A673 (cell line): ENCODE measurements around the gene TMEM198. TPM values are rescaled to one million over a fixed set of nuclear protein-coding genes. Genes with fewer than 3 reads are reported as not detected.

Experiments used
- BruUV-seq: library from RNA; stranded (reverse); fragments of 400-500 nt; replicated peaks from 2 replicates; lab custom pipeline; 2021; lab: Mats Ljungman, UMichigan
- CTCF ChIA-PET: fragments of 300-600 bp; sonication (Branson Sonifier 250); formaldehyde crosslinking; loops from one replicate; lab custom pipeline; 2022; ENCODE audit warnings: antibody characterized with exemption; lab: Charles Lee
- POLR2A ChIA-PET: fragments of 300-600 bp; sonication (Branson Sonifier 250); formaldehyde crosslinking; loops from one replicate; lab custom pipeline; 2022; ENCODE audit warnings: antibody characterized with exemption; ENCODE audit not compliant: low non-redundant PET; lab: Charles Lee
- DNase-seq: peaks from one replicate; pipeline ENCODE4 v3.0.0-alpha.2; 2015; ENCODE audit warnings: low spot score
- H3K27ac ChIP-seq: fragments of 200-600 bp; sonication (generic); 2 replicates; pipeline ENCODE4 v1.5.1; 2016; ENCODE audit warnings: mixed run types, low read depth, mild to moderate bottlenecking, mixed read lengths, antibody characterized with exemption, low read length; ENCODE audit not compliant: poor library complexity, severe bottlenecking
- H3K27me3 ChIP-seq: fragments of 200-600 bp; sonication (generic); replicated peaks from 2 replicates; pipeline ENCODE4 v1.6.1; 2017; ENCODE audit warnings: mixed run types, low read depth, mild to moderate bottlenecking, mixed read lengths, antibody characterized with exemption, low read length; ENCODE audit not compliant: insufficient read depth, poor library complexity
- H3K36me3 ChIP-seq: fragments of 200-600 bp; sonication (generic); 2 replicates; pipeline ENCODE4 v1.6.1; 2016; ENCODE audit warnings: mixed run types, mild to moderate bottlenecking, mixed read lengths, antibody characterized with exemption, low read length; ENCODE audit not compliant: insufficient read depth, poor library complexity, severe bottlenecking
- H3K4me1 ChIP-seq: fragments of 200-600 bp; sonication (generic); 2 replicates; pipeline ENCODE4 v1.6.1; 2017; ENCODE audit warnings: mixed run types, mild to moderate bottlenecking, mixed read lengths, antibody characterized with exemption, low read length; ENCODE audit not compliant: insufficient read depth, poor library complexity, severe bottlenecking
- H3K4me3 ChIP-seq: fragments of 200-600 bp; sonication (generic); 2 replicates; pipeline ENCODE4 v1.5.1; 2016; ENCODE audit warnings: low read depth, mixed run types, mild to moderate bottlenecking, mixed read lengths, low read length; ENCODE audit not compliant: poor library complexity, severe bottlenecking
- H3K9me3 ChIP-seq: fragments of 200-600 bp; sonication (generic); 2 replicates; pipeline ENCODE4 v1.6.1; 2016; ENCODE audit warnings: mixed run types, low read depth, mild to moderate bottlenecking, mixed read lengths, antibody characterized with exemption, low read length; ENCODE audit not compliant: poor library complexity, severe bottlenecking
- CTCF ChIP-seq: fragments of 300-800, 200-600 bp; sonication (generic); conservative IDR thresholded peaks from 2 replicates; pipeline ENCODE4 v1.5.1; 2017; ENCODE audit warnings: low read depth, mild to moderate bottlenecking, antibody characterized with exemption, low read length, moderate library complexity, mixed read lengths
- EZH2 ChIP-seq: fragments of 200-600 bp; sonication (generic); IDR thresholded peaks from 2 replicates; pipeline ENCODE4 v1.6.1; 2017; ENCODE audit warnings: borderline replicate concordance, low read depth, mild to moderate bottlenecking, mixed read lengths, antibody characterized with exemption, low read length; ENCODE audit not compliant: poor library complexity, severe bottlenecking
- intact Hi-C: fragments of 100-400 bp; cut with micrococcal nuclease; formaldehyde crosslinking; loops from one replicate; pipeline ENCODE4 v1.10.0; 2022; ENCODE audit not compliant: unreplicated experiment
- total RNA-seq: library from RNA; stranded (reverse); gene quantifications from 2 replicates; pipeline ENCODE4 v1.2.3, GENCODE V29; 2021

TMEM198 gene
- total RNA-seq, 1 experiment from 2014 or later: 4.6 TPM

GRCh38 chr2:219514196-219514761 lies 29.5 kb upstream of the TMEM198 start, which contains the start of gene ASIC4:
Gene ASIC4, plus strand, starts transcription at chr2:219514482. Its CDS starts 243 bp downstream, at chr2:219514725.
- CTCF ChIA-PET: interaction anchor here (0.5 to 1.0 kb wide), 3 partner anchors 10 to 19 kb away, joined by 4 to 6 read pairs (median 4); a partner anchor contains a TSS
- intact Hi-C loops: no loop called here

GRCh38 chr2:219514836-219515235 lies 29.0 kb upstream of the TMEM198 start:
- DNase-seq: no peak
- TF ChIP-seq CTCF (no peak), EZH2 (no peak)
- no peaks in the 10 kb centered on the region for H3K36me3 ChIP-seq
- intact Hi-C loops: no loop called here
- no peak overlapping the region for H3K27ac ChIP-seq
- POLR2A ChIA-PET: no interaction called here
- CTCF ChIA-PET: interaction anchor here (1.0 kb wide), 1 partner anchor 15 kb away, joined by 4 read pairs; no protein-coding TSS in a partner anchor
- H3K27me3 ChIP-seq: no peaks in the 10 kb centered on the region
- H3K4me3 ChIP-seq: no peak overlapping the region
- H3K4me1 ChIP-seq: peaks cover 45% of the 10 kb centered on the region
- no peaks in the 10 kb centered on the region for H3K9me3 ChIP-seq
- BruUV-seq: no TSS peak

More at GRCh38 chr2:219514196-219514761, 29.5 kb upstream of the TMEM198 start, which contains the start of gene ASIC4:
- DNase-seq: no peak
- H3K27me3 ChIP-seq: no peaks in the 10 kb centered on the region
- no TSS peak for BruUV-seq
- POLR2A ChIA-PET: interaction anchor here (0.6 kb wide), 1 partner anchor 1300 kb away, joined by 3 read pairs; no protein-coding TSS in a partner anchor
- H3K9me3 ChIP-seq: no peaks in the 10 kb centered on the region
- peaks cover 51% of the 10 kb centered on the region for H3K4me1 ChIP-seq
- H3K36me3 ChIP-seq: no peaks in the 10 kb centered on the region
- no peak within 1 kb of the TSS for H3K4me3 ChIP-seq
- no peak within 1 kb of the TSS for H3K27ac ChIP-seq
- no peak for TF ChIP-seq EZH2
- no peak for TF ChIP-seq CTCF

GRCh38 chr2:219515874-219516629 lies 27.8 kb upstream of the TMEM198 start:
- intact Hi-C loops: no loop called here
- no peak overlapping the region for H3K4me3 ChIP-seq
- no TSS peak for BruUV-seq

More at GRCh38 chr2:219515874-219516629, 27.8 kb upstream of the TMEM198 start:
- no peak for DNase-seq
- Histone ChIP-seq H3K27ac (no peak overlapping the region), H3K36me3 (no peaks in the 10 kb centered on the region), H3K9me3 (no peaks in the 10 kb centered on the region), H3K27me3 (no peaks in the 10 kb centered on the region), H3K4me1 (peaks cover 44% of the 10 kb centered on the region)
- POLR2A ChIA-PET: no interaction called here
- CTCF ChIA-PET: interaction anchor here (1.2 kb wide), 1 partner anchor 20 kb away, joined by 7 read pairs; a partner anchor contains a TSS
- TF ChIP-seq EZH2: no peak
- TF ChIP-seq CTCF: no peak
